ENCODE measurements around the gene HSF5.

Gene HSF5, protein sequence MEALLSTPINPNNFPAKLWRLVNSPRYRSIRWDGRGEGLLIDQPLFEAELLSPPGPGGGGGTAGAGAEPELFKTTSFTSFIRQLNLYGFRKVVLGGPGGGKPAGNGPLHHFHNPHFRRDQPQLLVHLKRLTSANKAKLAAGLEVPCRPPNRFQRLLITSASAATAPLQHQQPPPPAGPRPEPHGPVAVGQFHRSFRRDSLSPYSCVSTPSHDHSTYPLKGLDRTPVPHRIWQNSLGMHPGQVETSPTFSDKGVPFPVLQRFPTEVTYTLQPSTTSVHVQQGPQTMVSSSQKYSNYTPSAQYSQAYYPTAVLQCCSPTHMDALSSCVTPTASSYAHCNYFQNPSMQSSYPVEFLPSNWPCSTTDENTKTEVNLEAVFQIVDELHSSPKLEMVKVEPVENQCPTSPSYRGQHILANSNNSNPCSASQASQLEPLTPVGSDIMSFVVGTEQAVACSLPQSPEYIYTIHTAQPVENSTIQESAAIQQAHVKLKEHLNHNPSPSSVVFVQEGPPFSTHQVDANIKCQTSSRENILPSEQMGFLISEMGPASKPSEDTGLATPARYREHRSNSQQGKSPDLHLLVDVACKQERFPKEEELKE

GRCh38 chr17:58487589-58488427 lies at the start of gene HSF5:
TSS of gene HSF5 (minus strand) at chr17:58488408. CDS start at chr17:58488274, 134 bp downstream.
- DNase-seq: peak; percentile 74

- DNase-seq: no peak
These were observed 49.1 kb upstream of the HSF5 start for GRCh38 chr17:58537266-58537665.

- no peak for DNase-seq
These were observed 48.3 kb upstream of the HSF5 start for GRCh38 chr17:58536542-58536941.

DNA sequence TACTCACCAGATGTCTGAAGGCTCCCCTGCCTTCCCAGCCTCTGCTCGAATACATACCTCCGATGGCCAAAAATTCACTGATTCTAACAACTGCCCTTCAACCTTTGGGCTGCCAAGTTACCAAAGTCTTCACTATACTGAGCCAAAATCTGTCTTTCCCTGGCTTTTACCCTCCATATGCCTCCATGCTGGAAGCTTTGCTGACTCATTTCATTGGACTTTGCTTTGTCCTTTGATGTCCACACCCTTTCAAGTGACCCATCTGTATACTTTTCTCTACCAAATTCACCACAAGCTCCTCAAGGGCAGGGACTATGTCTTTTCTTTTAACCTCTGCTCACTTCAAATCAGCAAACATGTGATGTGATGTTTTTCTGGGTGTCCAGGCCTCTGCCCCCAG lies 47.2 kb upstream of the HSF5 start:
- no peak for DNase-seq

- no peak for DNase-seq
These were observed 46.8 kb upstream of the HSF5 start for GRCh38 chr17:58534901-58535421.

- DNase-seq: no peak
These were observed 46.1 kb upstream of the HSF5 start for GRCh38 chr17:58534331-58534730.

- DNase-seq: no peak
These were observed 45.5 kb upstream of the HSF5 start for GRCh38 chr17:58533616-58534188.

GRCh38 chr17:58532555-58532951 lies 44.3 kb upstream of the HSF5 start:
- no peak for DNase-seq

DNA sequence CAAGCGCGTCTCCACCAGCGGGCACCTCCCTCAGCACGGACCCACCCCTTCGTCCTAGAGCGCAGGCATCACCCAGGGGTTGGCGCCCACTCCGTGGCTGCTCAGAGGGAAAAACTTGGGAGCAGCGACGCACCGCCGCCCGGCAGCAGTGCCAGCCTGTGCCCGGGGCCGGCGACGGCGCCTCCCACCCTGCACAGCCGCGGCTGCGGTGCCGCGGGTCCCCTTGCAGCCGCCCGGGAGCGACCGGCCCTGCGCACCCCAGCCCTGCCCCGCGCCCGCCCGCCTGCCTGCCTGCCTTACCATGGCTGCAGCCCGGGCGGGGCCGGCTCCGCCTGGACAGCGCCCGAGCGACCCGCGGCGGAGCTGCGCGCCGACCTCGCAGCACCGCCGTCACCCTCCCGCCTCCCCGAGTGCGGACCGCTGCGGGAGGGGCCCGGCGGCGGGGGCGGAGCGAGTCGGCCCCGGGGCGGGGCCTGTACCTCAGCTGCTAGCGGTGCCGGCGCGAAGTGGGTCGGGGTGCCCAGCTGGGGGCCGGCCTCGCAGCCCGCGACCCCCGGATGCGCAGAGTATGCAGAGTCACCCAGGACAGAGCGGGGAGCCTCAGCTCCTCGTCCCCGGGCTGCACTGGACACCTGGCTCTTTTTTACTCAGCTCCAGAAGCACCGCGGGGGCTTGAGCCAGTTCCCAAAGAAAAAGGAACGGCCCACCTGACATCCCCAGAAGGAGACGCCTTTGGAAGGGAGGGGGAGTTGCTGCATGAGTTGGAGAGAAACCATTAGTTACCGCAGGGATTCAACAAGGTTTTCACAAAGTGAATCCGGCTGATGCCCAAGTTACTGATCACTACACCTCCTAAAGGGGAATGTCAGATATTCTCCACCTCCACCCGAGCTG lies 43.7 kb upstream of the HSF5 start:
- peak; percentile 33 for DNase-seq

DNA sequence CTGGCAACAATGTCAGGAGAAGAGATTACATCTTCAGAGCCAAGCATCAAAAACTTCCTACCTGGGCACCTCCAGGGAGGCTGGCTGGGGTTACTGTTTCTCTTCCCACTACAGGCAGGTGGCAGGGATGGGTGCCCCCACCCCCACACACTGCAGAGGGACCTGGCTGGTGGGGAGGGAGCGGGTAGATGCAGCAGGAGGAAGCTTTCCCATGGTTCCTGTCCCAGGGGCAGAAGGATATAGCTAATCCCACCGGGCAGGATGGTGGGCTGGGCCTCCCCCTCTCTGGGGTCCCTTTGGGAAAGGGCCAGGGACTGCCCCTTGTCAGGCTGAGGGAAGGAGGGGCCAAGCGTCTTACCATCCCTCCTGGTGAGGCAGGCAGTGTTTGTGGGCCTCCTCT lies 42.9 kb upstream of the HSF5 start:
- DNase-seq: no peak

DNA sequence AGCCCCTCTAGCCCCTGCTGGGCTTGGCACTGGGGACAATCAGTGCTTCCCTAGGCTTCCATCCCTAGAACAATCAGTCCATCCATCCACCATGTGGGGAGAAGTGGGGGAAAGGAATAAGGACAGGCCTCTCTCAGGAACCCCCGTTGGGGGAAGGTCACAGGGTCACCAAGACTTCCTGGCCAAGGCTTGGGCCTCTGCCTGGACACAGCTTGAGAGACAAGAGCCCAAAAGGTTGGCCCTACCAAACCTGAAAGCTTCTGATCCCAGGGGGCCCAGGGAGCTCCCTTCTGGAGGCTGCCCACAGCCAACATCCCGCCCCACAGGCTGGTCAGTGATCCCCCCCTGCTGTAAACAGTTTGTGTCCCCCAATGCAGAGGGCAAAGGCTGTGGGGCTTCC lies 42.4 kb upstream of the HSF5 start:
- DNase-seq: no peak

GRCh38 chr17:58529275-58529674 lies 41.1 kb upstream of the HSF5 start:
- no peak for DNase-seq

DNA sequence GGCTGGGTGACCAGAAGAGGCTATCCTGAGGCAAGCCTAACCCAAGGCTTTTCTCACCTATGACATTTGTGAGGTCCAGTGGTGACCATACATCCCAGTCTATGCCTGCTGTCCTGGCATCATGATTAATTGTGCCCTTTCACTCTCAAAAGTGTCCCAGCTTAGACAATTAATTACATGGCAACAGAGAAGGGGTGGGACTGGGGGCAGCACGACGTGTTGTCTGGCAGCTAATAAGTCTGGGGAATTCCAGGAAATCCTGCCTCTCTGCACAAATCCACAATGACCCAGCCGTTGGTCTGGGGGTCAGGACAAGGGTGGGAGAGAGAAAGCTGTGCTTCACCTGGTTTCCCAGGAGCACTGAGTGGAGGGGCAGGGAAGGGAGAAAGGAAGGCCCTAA lies 40.2 kb upstream of the HSF5 start:
- no peak for DNase-seq

DNA sequence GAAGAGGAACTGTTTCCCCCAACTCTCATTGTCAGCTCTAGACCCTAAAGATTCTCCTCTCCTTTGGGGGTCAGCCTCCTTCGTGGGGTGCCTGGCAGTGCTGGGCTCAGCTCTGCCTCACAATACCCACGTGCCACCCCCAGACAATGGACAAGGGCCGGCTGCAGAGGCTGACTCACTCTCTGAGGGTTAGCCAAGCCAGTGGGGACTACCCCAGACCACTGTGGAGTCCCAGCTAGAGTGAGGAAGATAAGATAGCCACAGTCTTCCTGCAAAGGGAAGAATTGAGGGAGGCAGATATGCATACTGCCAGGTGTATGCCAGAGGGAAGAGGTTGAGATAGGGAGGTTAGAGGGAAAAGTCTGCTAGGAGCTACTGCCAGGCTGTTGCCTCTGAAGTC lies 39.7 kb upstream of the HSF5 start:
- no peak for DNase-seq

DNA sequence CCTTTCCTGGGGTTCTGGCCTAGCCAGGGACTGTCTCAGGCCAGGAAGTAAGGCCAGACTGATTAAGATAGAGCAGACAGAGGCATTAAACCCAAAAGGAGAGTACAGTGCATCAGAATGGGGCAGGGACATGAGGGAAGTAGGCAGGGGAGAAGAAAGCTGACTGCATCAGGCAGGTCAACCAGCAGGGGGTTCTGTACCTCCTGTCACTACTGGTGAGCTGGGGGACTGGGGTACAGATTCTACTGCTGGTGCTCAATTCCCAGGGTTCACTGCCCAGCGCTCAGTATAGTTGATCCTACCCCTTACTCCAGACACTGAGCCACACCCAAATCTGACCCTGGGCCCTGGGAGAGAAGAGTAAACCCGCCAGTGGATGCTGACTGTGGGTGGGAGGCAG lies 39.1 kb upstream of the HSF5 start:
- DNase-seq: no peak

- no peak for DNase-seq
These were observed 37.0 kb upstream of the HSF5 start for GRCh38 chr17:58525239-58525638.

- DNase-seq: no peak
These were observed 33.5 kb upstream of the HSF5 start for GRCh38 chr17:58521680-58522079.

DNA sequence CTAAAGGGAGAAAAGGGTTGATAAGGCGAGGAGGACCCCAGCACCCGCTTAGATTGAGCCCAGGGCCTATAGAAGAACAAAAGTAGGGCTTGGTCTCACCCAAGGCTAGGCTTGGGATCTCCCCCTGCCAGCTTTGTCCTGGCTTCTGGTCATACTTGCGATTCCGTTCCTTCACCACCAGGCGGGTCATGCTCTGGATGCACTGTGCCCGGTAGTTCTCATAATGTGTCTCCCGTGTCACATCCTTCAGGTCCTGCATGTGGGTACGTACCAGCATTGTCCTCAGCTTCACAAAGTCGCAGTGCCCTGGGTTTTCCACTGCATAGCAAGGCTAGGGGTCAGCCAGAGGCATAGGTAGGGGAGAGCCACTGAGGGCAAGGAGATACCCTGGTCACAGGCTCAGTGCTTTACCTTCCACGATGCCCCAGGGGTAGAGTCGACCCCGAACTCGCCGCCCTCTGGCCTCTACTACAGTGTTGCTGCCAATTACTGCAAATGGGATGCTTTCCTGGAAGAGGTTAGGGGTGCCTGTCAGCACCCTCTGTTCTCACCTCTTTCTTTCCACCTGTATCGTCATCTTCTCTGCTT lies 32.7 kb upstream of the HSF5 start:
- DNase-seq: peak; percentile 17

- DNase-seq: peak; percentile 100
These were observed 29.9 kb upstream of the HSF5 start for GRCh38 chr17:58517928-58518609.

- no peak for DNase-seq
These were observed 29.2 kb upstream of the HSF5 start for GRCh38 chr17:58517378-58517927.
